KOPT-K1 (cell line): Measurements from ENCODE around the gene GMEB1.

Experiments used
- H3K27ac ChIP-seq: fragments of 200-600 bp; sonication (generic); 2 replicates; pipeline ENCODE4 v1.5.1; 2016; ENCODE audit warnings: antibody characterized with exemption, mild to moderate bottlenecking, low read depth, low read length; ENCODE audit not compliant: poor library complexity, severe bottlenecking
- H3K36me3 ChIP-seq: fragments of 200-600 bp; sonication (generic); 2 replicates; pipeline ENCODE4 v1.5.1; 2017; ENCODE audit warnings: antibody characterized with exemption, mild to moderate bottlenecking, low read length, moderate library complexity; ENCODE audit not compliant: insufficient read depth
- H3K9me3 ChIP-seq: fragments of 200-600 bp; sonication (generic); 2 replicates; pipeline ENCODE4 v1.5.1; 2017; ENCODE audit warnings: antibody characterized with exemption, low read length, mild to moderate bottlenecking; ENCODE audit not compliant: insufficient read depth, poor library complexity, severe bottlenecking

Gene GMEB1

GRCh38 chr1:28755701-28756100 is 87.1 kb downstream of the GMEB1 start:
- Histone ChIP-seq H3K9me3 (no peaks in the 10 kb centered on the region), H3K36me3 (peaks cover 99% of the 10 kb centered on the region), H3K27ac (no peak overlapping the region)

GRCh38 chr1:28756846-28757245 is 88.3 kb downstream of the GMEB1 start:
- H3K27ac ChIP-seq: no peak overlapping the region
- H3K36me3 ChIP-seq: peaks cover 99% of the 10 kb centered on the region
- no peaks in the 10 kb centered on the region for H3K9me3 ChIP-seq

- Histone ChIP-seq H3K27ac (no peak overlapping the region), H3K36me3 (peaks cover 94% of the 10 kb centered on the region), H3K9me3 (no peaks in the 10 kb centered on the region)
Measured at GRCh38 chr1:28758420-28758819, 89.8 kb downstream of the GMEB1 start.

- Histone ChIP-seq H3K9me3 (no peaks in the 10 kb centered on the region), H3K36me3 (peaks cover 88% of the 10 kb centered on the region)
Measured at GRCh38 chr1:28759257-28759656, 90.7 kb downstream of the GMEB1 start.

DNA sequence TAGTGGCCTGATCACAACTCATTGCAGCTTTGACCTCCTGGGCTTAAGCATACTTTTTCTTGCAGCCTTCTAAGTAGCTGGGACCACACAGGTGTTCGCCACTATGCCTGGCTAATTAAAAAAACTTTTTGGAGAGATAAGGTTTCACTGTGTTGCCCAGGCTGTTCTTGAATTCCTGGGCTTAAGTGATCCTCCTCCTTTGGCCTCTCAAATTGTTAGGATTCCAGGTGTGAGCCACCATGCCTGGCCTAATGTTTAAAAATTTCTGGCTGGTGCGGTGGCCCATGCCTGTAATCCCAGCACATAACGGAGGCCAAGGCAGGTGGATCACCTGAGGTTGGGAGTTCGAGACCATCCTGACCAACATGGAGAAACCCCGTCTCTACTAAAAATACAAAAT is 92.6 kb downstream of the GMEB1 start:
- Histone ChIP-seq H3K27ac (no peak overlapping the region), H3K9me3 (no peaks in the 10 kb centered on the region), H3K36me3 (peaks cover 88% of the 10 kb centered on the region)

More at GRCh38 chr1:28759257-28759656, 90.7 kb downstream of the GMEB1 start:
- H3K27ac ChIP-seq: no peak overlapping the region

DNA sequence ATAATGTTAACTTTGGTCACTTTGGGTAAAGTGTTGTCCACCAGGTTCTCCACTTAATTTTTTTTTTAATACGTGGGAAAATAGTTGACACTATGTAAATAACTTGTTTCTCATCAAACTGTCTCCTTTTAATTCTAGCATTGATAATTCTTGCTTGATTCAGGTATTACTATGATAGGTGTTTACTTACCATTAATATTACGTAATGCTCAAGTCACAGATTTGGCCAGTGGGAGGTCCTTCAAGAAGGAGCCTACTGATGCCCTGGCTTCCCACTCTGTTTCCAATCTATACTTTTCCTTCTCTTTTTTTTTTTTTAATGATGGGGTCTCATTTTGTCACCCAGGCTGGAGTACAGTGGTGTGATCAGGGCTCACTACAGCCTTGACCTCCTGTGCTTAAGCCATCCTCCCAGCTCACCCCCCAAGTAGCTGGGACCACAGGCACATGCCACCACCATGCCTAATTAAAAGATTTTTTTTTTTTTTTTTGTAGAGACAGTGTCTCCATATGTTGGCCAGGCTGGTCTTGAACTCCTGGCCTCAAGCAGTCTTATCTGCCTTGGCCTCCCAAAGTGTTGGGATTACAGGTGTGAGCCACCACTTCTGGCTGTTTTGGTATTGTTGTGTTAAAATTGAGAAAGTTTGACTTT is 98.1 kb downstream of the GMEB1 start:
- no peak overlapping the region for H3K27ac ChIP-seq
- peaks cover 85% of the 10 kb centered on the region for H3K36me3 ChIP-seq

More for the DNA sequence above, 98.1 kb downstream of the GMEB1 start:
- H3K9me3 ChIP-seq: no peaks in the 10 kb centered on the region
